ENCODE measurements around the gene ELMO3. TPM values are rescaled to one million over a fixed set of nuclear protein-coding genes. Genes with fewer than 3 reads are reported as not detected.

The ELMO3 gene
- total RNA-seq, 2 experiments from 2014 or later = 7.6 to 7.8 TPM

- H3K4me3 ChIP-seq (ENCODE audit: low read depth, low read length, poor library complexity, severe bottlenecking) = no peak overlapping the region
- no peaks in the 10 kb centered on the region for H3K9me2 ChIP-seq (ENCODE audit: insufficient read depth, low read length)
- no peaks in the 10 kb centered on the region for H4K20me1 ChIP-seq (ENCODE audit: insufficient read depth, low read length)
- H3K27ac ChIP-seq (ENCODE audit: low read depth, low read length, poor library complexity, severe bottlenecking) = no peak overlapping the region
- POLR2A ChIA-PET = interaction anchor here (0.5 to 1.5 kb wide), 3 partner anchors 10 to 81 kb away, joined by 3 to 5 read pairs (median 3); partner anchors contain the start of gene TMEM208
- no peak overlapping the region for H3K4me2 ChIP-seq (ENCODE audit: low read length)
- H3K36me3 ChIP-seq (ENCODE audit: insufficient read depth, low read length) = no peaks in the 10 kb centered on the region
- H3K79me2 ChIP-seq (ENCODE audit: insufficient read depth, low read depth, low read length) = no peaks in the 10 kb centered on the region
- H3K4me1 ChIP-seq (ENCODE audit: insufficient read depth, low read length, poor library complexity, severe bottlenecking) = no peaks in the 10 kb centered on the region
- CTCF ChIA-PET (ENCODE audit: unreplicated experiment) = no interaction called here
- no peak overlapping the region for H2AFZ ChIP-seq (ENCODE audit: low read length)
- BruUV-seq (replicated peaks) = no TSS peak
- intact Hi-C loops (cut with micrococcal nuclease; ENCODE audit: unreplicated experiment) = no loop called here
- TF ChIP-seq EZH2phosphoT487 (IDR thresholded peaks at IDR 0.05; ENCODE audit: borderline replicate concordance, low read depth, low read length) (no peak), CTCF (conservative IDR thresholded peaks at IDR 0.05; ENCODE audit: low read length) (no peak)
- DNase-seq (ENCODE audit: low spot score) = no peak
- H3K9me3 ChIP-seq (ENCODE audit: low read length) = no peaks in the 10 kb centered on the region
Measured at GRCh38 chr16:67216612-67217490, 17.9 kb downstream of the ELMO3 start.

GRCh38 chr16:67223992-67224391 is 25.1 kb downstream of the ELMO3 start:
- BruUV-seq (replicated peaks) = no TSS peak
- peaks cover 10% of the 10 kb centered on the region; the same call in 1 of the 2 replicates for H3K36me3 ChIP-seq (ENCODE audit: insufficient read depth, low read length)
- intact Hi-C loops (cut with micrococcal nuclease; ENCODE audit: unreplicated experiment) = no loop called here
- no peaks in the 10 kb centered on the region for H3K9me2 ChIP-seq (ENCODE audit: insufficient read depth, low read length)
- H3K4me2 ChIP-seq (ENCODE audit: low read length) = no peak overlapping the region
- ChIA-PET POLR2A (no interaction called here), CTCF (ENCODE audit: unreplicated experiment) (no interaction called here)
- H3K27ac ChIP-seq (ENCODE audit: low read depth, low read length, poor library complexity, severe bottlenecking) = no peak overlapping the region
- no peak overlapping the region for H3K4me3 ChIP-seq (ENCODE audit: low read depth, low read length, poor library complexity, severe bottlenecking)
- no peaks in the 10 kb centered on the region for H4K20me1 ChIP-seq (ENCODE audit: insufficient read depth, low read length)
- H3K4me1 ChIP-seq (ENCODE audit: insufficient read depth, low read length, poor library complexity, severe bottlenecking) = peaks cover 18% of the 10 kb centered on the region
- H3K9me3 ChIP-seq (ENCODE audit: low read length) = no peaks in the 10 kb centered on the region
- no peak for DNase-seq (ENCODE audit: low spot score)
- H3K79me2 ChIP-seq (ENCODE audit: insufficient read depth, low read depth, low read length) = peaks cover 13% of the 10 kb centered on the region
- H2AFZ ChIP-seq (ENCODE audit: low read length) = no peak overlapping the region
- no peak for TF ChIP-seq CTCF (conservative IDR thresholded peaks at IDR 0.05; ENCODE audit: low read length)
- TF ChIP-seq EZH2phosphoT487 (IDR thresholded peaks at IDR 0.05; ENCODE audit: borderline replicate concordance, low read depth, low read length) = no peak
